ENCODE data around the gene PPARA. TPM values are rescaled to one million over a fixed set of nuclear protein-coding genes. Genes with fewer than 3 reads are reported as not detected.
A peak's percentile ranks its signal among the peaks of the same experiment; 100 is the strongest.

The PPARA gene
- total and polyA plus RNA-seq, 9 of the 15 experiments (the other 6 are each of a cell fraction or from before 2014, with no cell fraction given): 0.64 to 5.3 (median 3.5) TPM

GRCh38 chr22:46143491-46144147, 6.7 kb upstream of the PPARA start (continued):
- TF ChIP-seq, protein P1, sequence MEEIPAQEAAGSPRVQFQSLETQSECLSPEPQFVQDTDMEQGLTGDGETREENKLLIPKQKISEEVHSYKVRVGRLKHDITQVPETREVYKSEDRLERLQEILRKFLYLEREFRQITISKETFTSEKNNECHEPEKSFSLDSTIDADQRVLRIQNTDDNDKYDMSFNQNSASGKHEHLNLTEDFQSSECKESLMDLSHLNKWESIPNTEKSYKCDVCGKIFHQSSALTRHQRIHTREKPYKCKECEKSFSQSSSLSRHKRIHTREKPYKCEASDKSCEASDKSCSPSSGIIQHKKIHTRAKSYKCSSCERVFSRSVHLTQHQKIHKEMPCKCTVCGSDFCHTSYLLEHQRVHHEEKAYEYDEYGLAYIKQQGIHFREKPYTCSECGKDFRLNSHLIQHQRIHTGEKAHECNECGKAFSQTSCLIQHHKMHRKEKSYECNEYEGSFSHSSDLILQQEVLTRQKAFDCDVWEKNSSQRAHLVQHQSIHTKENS (CRISPR knock-in tag; IDR thresholded peaks at IDR 0.05): no peak

DNA sequence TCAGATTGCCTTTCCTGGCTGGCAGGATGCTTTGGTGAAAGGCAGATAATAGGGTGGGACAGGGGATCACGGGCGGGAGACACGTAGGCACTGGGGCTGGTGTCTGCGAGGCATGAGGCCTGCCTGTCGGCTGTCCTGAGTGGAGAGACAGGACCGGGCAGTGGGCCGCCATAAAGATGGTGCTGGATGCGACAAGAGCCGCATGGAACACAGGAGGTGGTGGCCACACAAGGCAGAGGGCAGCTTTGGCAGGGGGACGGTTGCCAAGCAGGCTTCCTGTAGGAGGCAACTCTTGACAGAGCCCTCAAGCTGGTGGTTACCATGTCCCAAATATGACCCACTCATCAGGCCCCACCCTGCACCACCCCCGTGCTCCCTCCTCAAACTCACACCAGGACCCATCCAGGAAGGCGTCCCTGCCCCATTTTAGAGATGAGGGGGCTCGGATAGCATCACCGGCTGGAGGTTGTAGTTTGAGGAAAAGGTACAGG, 4.9 kb upstream of the PPARA start:
- Histone ChIP-seq H3K27me3 (ENCODE audit: control insufficient read depth in 2 of 2, insufficient read depth in 2 of 2, low read length in 2 of 2) (peaks cover 9 to 50% of the 10 kb centered on the region in 2 experiments; a peak in 4 of 5 replicates), H3K36me3 (ENCODE audit: control insufficient read depth, insufficient read depth, low read length) (no peaks in the 10 kb centered on the region), H3K9me3 (replicated peaks; ENCODE audit: control insufficient read depth, insufficient read depth, low read depth, low read length) (no peaks in the 10 kb centered on the region), H4K20me1 (replicated peaks; ENCODE audit: control insufficient read depth, insufficient read depth, low read length) (no peaks in the 10 kb centered on the region), H3K4me3 (no peak overlapping the region), H2AFZ (ENCODE audit: low read depth, low read length) (no peak overlapping the region), H3K9me1 (ENCODE audit: control insufficient read depth, insufficient read depth, low read length) (no peaks in the 10 kb centered on the region), H3K4me2 (ENCODE audit: insufficient read depth, low read length) (no peak overlapping the region), H3K27ac (ENCODE audit: extremely low read depth, low read depth, low read length) (no peak overlapping the region), H3K79me2 (ENCODE audit: control insufficient read depth, insufficient read depth, low read length) (no peaks in the 10 kb centered on the region), H3K9ac (ENCODE audit: insufficient read depth in 1 of 2, low read depth in 2 of 2, low read length in 2 of 2) (peak overlapping the region in 1 of 2 experiments; percentile 45; a peak in 1 of 4 replicates), H3K4me1 (replicated peaks in 1 of 2; ENCODE audit: control insufficient read depth in 2 of 2, insufficient read depth in 2 of 2, low read length in 2 of 2) (peaks cover 0 to 21% of the 10 kb centered on the region in 2 experiments; a peak in 2 of 5 replicates)
- CTCF ChIA-PET (ENCODE audit: low intra/inter-chr PET ratio): no interaction called here
- POLR2A ChIA-PET: interaction anchor here (0.6 to 1.1 kb wide), 2 partner anchors 10 to 12 kb away, joined by 3 read pairs; no protein-coding TSS in a partner anchor
- 22% methylated on average over 7 of the region's 14 CpGs for WGBS (ENCODE audit: insufficient coverage, low coverage, missing lambda C conversion rate)
- ATAC-seq: no peak
- DNase-seq (ENCODE audit: extremely low read depth in 1 of 4, low spot score in 3 of 4): no peak
- intact Hi-C loops (cut with micrococcal nuclease) (no loop called here), in situ Hi-C loops (cut with MboI) (loop anchor here (10.0 kb wide), 1 partner anchor 99 kb away; no protein-coding TSS in a partner anchor)
- TF ChIP-seq ATF1 (CRISPR knock-in tag; IDR thresholded peaks at IDR 0.05) (no peak), ATF1 (tag; IDR thresholded peaks at IDR 0.05) (no peak), SIN3B (IDR thresholded peaks at IDR 0.05; ENCODE audit: low read depth) (no peak), USF1 (CRISPR knock-in tag; IDR thresholded peaks at IDR 0.05) (no peak), RBM15 (IDR thresholded peaks at IDR 0.05; ENCODE audit: insufficient read depth, low read length) (no peak), ZNF184 (CRISPR knock-in tag; IDR thresholded peaks at IDR 0.05) (no peak), ZNF3 (CRISPR knock-in tag; IDR thresholded peaks at IDR 0.05) (no peak), MYC (IDR thresholded peaks at IDR 0.05; ENCODE audit: low read depth, low read length) (no peak), MYC (CRISPR knock-in tag; IDR thresholded peaks at IDR 0.05; ENCODE audit: borderline replicate concordance, low read depth) (no peak), FOXM1 (IDR thresholded peaks at IDR 0.05; ENCODE audit: low read depth) (no peak), FOXM1 (CRISPR knock-in tag; IDR thresholded peaks at IDR 0.05; ENCODE audit: low read depth) (no peak), ZNF24 (IDR thresholded peaks at IDR 0.05) (no peak), EP300 (IDR thresholded peaks at IDR 0.05; ENCODE audit: low read length) (no peak)
- no peak for FAIRE-seq
- BruUV-seq (replicated peaks): no TSS peak

Data from K562 (cell line).